ENCODE measurements around the gene DHX34. TPM values are rescaled to one million over a fixed set of nuclear protein-coding genes. Genes with fewer than 3 reads are reported as not detected.
"Not testable (repeated sequence)": the region's sequence is repeated elsewhere in the genome, so short reads cannot be mapped to it uniquely, and the experiment has no call there.

Gene DHX34
- polyA plus RNA-seq, 3 donors = 3.4 to 34.4 (median 3.8) TPM

DNA sequence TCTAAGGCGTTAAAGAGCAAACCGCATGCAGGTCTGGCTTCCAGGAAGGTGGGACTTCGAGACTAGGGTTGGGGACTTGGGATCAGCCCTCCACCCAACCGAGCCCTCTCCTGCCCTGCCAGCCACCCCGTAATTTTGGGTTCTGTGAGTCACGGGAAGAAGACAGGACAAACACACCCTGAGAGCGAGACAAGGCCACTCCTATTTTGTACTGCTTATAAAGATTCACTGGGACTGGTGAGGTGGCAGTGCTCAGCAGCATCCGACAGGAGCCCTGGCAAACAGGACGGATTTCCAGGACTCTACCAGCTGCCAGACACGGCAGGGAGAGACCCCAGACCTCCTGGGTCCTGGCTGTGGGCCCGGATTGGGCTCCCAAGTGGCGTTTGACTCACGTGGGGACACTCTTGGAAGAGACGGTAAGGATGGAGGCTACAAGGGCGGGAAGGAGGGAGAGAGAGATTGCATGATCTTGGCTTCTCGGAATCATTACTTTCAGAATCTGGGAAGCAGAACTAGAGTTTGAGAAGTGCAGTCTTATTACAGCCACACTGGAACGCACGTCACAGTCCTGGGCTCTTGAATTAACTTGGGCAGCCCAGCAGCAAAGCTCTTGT lies 17.1 kb upstream of the DHX34 start, which contains the start of gene C5AR2:
TSS of gene C5AR2 (plus strand) at position 245 of the 617 bp plus-strand sequence. CDS start 8,625 bp downstream, outside the sequence.
- Histone ChIP-seq H3K27me3 (ENCODE audit: control insufficient read depth in 2 of 2, insufficient read depth in 2 of 2, low read length in 2 of 2) (no peaks in the 10 kb centered on the region), H3K79me2 (ENCODE audit: insufficient read depth, low read length) (peaks cover under 1% of the 10 kb centered on the region), H3K4me2 (replicated peaks; ENCODE audit: extremely low read depth, low read length, poor library complexity, severe bottlenecking) (peak within 1 kb of the TSS; percentile 69), H3K36me3 (replicated peaks in 1 of 2; ENCODE audit: control insufficient read depth in 1 of 2, insufficient read depth in 2 of 2, low read length in 2 of 2) (no peaks in the 10 kb centered on the region), H3K27ac (ENCODE audit: low read depth in 1 of 2, low read length in 2 of 2) (peak within 1 kb of the TSS; percentile 97 to 98), H3K4me1 (ENCODE audit: control insufficient read depth in 1 of 2, insufficient read depth in 2 of 2, low read length in 2 of 2) (peaks cover 61 to 76% of the 10 kb centered on the region in 2 donors), H4K20me1 (ENCODE audit: insufficient read depth, low read length) (no peaks in the 10 kb centered on the region), H2AFZ (ENCODE audit: insufficient read depth, low read depth, low read length, poor library complexity, severe bottlenecking) (no peak within 1 kb of the TSS), H3K4me3 (replicated peaks in 1 of 3; ENCODE audit: low read depth in 2 of 3, low read length in 3 of 3) (peak within 1 kb of the TSS in 1 of 3 experiments; percentile 60), H3K9me3 (replicated peaks in 1 of 2; ENCODE audit: control insufficient read depth in 1 of 2, insufficient read depth in 1 of 2, low read length in 2 of 2) (no peaks in the 10 kb centered on the region), H3K9ac (ENCODE audit: insufficient read depth, low read length, poor library complexity, severe bottlenecking) (peak within 1 kb of the TSS; percentile 75)
- peaks cover 65% of the 10 kb centered on the region for H3K4me1 Mint-ChIP-seq
- no peaks in the 10 kb centered on the region for H3K9me3 Mint-ChIP-seq
- intact Hi-C loops (cut with micrococcal nuclease) = loop anchor here in 1 of 2 donors (5.0 kb wide), 1 partner anchor 35 kb away; no protein-coding TSS in a partner anchor
- peaks cover 2 to 8% (median 4%) of the 10 kb centered on the region in 3 donors for H3K27me3 Mint-ChIP-seq (ENCODE audit: low read depth in 3 of 3)
- peaks cover 4 to 11% of the 10 kb centered on the region in 2 donors for H3K36me3 Mint-ChIP-seq
- H3K4me3 Mint-ChIP-seq = peak within 1 kb of the TSS; percentile 55 to 77
- H3K27ac Mint-ChIP-seq = peak within 1 kb of the TSS; percentile 94 to 99 (median 96)
- 87% methylated on average over 9 of the region's 18 CpGs for WGBS (ENCODE audit: insufficient coverage)
- TF ChIP-seq CTCF (IDR thresholded peaks at IDR 0.05) = no peak
- no peak for DNase-seq

DNA sequence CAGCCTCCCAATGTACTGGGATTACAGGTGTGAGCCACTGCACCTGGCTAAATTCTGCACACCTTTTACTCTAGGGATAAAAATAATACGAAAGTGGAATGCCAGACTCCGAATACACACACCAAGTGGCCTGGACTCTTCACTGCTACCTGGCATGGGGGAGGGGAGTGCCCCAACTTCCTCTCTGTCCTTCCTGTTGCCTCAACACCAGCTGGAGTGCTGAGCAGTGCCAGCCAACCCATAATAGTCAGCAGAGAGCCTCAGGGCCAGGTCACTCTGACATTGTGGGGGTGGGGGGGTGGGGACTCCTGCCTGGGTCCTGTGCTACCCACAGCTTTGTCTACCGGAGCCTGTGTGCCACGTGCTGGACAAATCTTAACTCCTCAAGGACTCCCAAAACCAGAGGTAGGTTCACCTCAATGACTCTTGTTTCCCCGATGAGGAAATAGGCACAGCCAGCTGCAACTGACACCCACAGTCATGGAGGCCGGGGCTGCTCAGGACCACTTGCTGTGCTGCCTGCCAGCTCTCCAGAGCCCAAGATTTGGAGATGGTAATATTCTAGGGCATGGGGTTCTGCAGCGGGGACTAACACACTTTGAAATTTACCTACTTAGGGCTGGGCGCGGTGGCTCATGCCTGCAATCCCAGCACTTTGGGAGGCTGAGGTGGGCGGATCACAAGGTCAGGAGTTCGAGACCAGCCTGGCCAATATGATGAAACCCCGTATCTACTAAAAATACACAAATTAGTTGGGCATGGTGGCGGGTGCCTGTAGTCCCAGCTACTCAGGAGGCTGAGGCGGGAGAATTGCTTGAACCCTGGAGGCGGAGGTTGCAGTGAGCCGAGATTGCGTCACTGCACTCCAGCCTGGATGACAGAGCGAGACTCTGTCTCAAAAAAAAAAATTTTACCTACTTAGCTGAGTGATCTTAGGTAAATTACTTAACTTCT lies 12.1 kb upstream of the DHX34 start:
- H3K9me3 ChIP-seq (replicated peaks in 1 of 2; ENCODE audit: control insufficient read depth in 1 of 2, insufficient read depth in 1 of 2, low read length in 2 of 2); H3K79me2 ChIP-seq (ENCODE audit: insufficient read depth, low read length); H3K27me3 Mint-ChIP-seq (ENCODE audit: low read depth in 3 of 3); H4K20me1 ChIP-seq (ENCODE audit: insufficient read depth, low read length); H3K27me3 ChIP-seq (ENCODE audit: control insufficient read depth in 2 of 2, insufficient read depth in 2 of 2, low read length in 2 of 2); H2AFZ ChIP-seq (ENCODE audit: insufficient read depth, low read depth, low read length, poor library complexity, severe bottlenecking); intact Hi-C loops (cut with micrococcal nuclease): not testable (repeated sequence)
- Histone ChIP-seq H3K27ac (ENCODE audit: low read depth in 1 of 2, low read length in 2 of 2) (peak overlapping the region; percentile 76 to 89), H3K9ac (ENCODE audit: insufficient read depth, low read length, poor library complexity, severe bottlenecking) (peak overlapping the region; percentile 61), H3K36me3 (replicated peaks in 1 of 2; ENCODE audit: control insufficient read depth in 1 of 2, insufficient read depth in 2 of 2, low read length in 2 of 2) (peaks cover 16 to 18% of the 10 kb centered on the region in 2 donors), H3K4me2 (replicated peaks; ENCODE audit: extremely low read depth, low read length, poor library complexity, severe bottlenecking) (peak overlapping the region; percentile 68), H3K4me3 (replicated peaks in 1 of 3; ENCODE audit: low read depth in 2 of 3, low read length in 3 of 3) (peak overlapping the region; percentile 47 to 74 (median 57)), H3K4me1 (ENCODE audit: control insufficient read depth in 1 of 2, insufficient read depth in 2 of 2, low read length in 2 of 2) (peaks cover 51 to 52% of the 10 kb centered on the region in 2 donors)
- Mint-ChIP-seq H3K36me3 (peaks cover 26 to 33% of the 10 kb centered on the region in 2 donors), H3K27ac (peak overlapping the region; percentile 92 to 100 (median 97)), H3K4me3 (peak overlapping the region; percentile 84 to 90), H3K9me3 (peaks cover 0 to 11% (median 0%) of the 10 kb centered on the region in 7 donors), H3K4me1 (peaks cover 59% of the 10 kb centered on the region)
- peak; percentile 86 to 90 (median 87) for DNase-seq
- 0% methylated on average over 3 of the region's 18 CpGs for WGBS (ENCODE audit: insufficient coverage)
